RWPE2 (cell line): ENCODE results near the gene DUSP11.

Experiments
- ATAC-seq: fragments of 200-7000 bp; cut with Tn5 transposase; 3 replicates; pipeline ENCODE4 v1.9.1; 2021; ENCODE audit warnings: low read depth
- DNase-seq: peaks from one replicate; pipeline ENCODE4 v3.0.0-alpha.2; 2020; ENCODE audit warnings: low spot score
- H3K27ac ChIP-seq: fragments of 450-650 bp; 2 replicates; pipeline ENCODE4 v1.5.1; 2017; ENCODE audit warnings: mild to moderate bottlenecking; ENCODE audit not compliant: poor library complexity, severe bottlenecking
- H3K27me3 ChIP-seq: fragments of 250-450 bp; sonication (Bioruptor Pico); 2 replicates; pipeline ENCODE4 v1.5.1; 2021; ENCODE audit warnings: mild to moderate bottlenecking, moderate library complexity; ENCODE audit not compliant: insufficient read depth, poor library complexity, severe bottlenecking
- H3K36me3 ChIP-seq: fragments of 250-450 bp; sonication (Bioruptor Pico); 2 replicates; pipeline ENCODE4 v1.5.1; 2020; ENCODE audit warnings: low read depth, mild to moderate bottlenecking, moderate library complexity
- H3K4me1 ChIP-seq: fragments of 250-450 bp; sonication (Bioruptor Pico); 2 replicates; pipeline ENCODE4 v1.5.1; 2021; ENCODE audit warnings: mild to moderate bottlenecking, moderate library complexity; ENCODE audit not compliant: insufficient read depth, poor library complexity, severe bottlenecking
- H3K4me3 ChIP-seq: fragments of 250-450 bp; sonication (Bioruptor Pico); 2 replicates; pipeline ENCODE4 v1.5.1; 2021; ENCODE audit warnings: mild to moderate bottlenecking, moderate library complexity; ENCODE audit not compliant: severe bottlenecking
- H3K9me3 ChIP-seq: fragments of 250-450 bp; sonication (Bioruptor Pico); 2 replicates; pipeline ENCODE4 v1.5.1; 2021; ENCODE audit warnings: mild to moderate bottlenecking, moderate library complexity; ENCODE audit not compliant: severe bottlenecking
- TF ChIP-seq, protein P1 (sequence below): fragments of 450-650 bp; IDR thresholded peaks from one replicate; pipeline ENCODE4 v1.5.1; 2017; ENCODE audit warnings: mild to moderate bottlenecking, moderate library complexity; ENCODE audit not compliant: poor library complexity, severe bottlenecking

Gene DUSP11

GRCh38 chr2:73822276-73822675 is 42.4 kb upstream of the DUSP11 start:
- Histone ChIP-seq H3K4me3 (no peak overlapping the region), H3K4me1 (no peaks in the 10 kb centered on the region), H3K27ac (no peak overlapping the region), H3K27me3 (no peaks in the 10 kb centered on the region), H3K9me3 (no peaks in the 10 kb centered on the region), H3K36me3 (no peaks in the 10 kb centered on the region)
- no peak for DNase-seq
- ATAC-seq = no peak
- TF ChIP-seq, protein P1, sequence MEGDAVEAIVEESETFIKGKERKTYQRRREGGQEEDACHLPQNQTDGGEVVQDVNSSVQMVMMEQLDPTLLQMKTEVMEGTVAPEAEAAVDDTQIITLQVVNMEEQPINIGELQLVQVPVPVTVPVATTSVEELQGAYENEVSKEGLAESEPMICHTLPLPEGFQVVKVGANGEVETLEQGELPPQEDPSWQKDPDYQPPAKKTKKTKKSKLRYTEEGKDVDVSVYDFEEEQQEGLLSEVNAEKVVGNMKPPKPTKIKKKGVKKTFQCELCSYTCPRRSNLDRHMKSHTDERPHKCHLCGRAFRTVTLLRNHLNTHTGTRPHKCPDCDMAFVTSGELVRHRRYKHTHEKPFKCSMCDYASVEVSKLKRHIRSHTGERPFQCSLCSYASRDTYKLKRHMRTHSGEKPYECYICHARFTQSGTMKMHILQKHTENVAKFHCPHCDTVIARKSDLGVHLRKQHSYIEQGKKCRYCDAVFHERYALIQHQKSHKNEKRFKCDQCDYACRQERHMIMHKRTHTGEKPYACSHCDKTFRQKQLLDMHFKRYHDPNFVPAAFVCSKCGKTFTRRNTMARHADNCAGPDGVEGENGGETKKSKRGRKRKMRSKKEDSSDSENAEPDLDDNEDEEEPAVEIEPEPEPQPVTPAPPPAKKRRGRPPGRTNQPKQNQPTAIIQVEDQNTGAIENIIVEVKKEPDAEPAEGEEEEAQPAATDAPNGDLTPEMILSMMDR = no peak

DNA sequence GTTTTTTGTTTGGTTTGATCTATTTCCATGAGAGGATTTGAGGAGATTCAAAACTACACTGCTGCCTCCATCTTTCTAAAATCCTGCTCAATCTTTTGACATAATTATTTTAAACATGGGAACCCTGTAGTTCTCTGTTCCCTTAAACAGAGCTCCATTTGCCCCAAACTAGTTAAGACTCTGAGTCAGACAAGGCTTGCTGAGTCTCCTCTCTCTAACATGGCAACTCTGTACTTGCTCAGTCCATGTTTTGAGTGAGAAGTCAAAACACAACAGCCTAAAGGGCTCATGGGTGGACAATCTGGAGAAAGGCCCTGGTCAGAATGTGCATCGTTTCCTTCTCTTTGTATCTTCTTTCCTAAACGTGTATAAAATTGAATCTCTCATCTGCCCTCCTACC is 41.8 kb upstream of the DUSP11 start:
- H3K27me3 ChIP-seq = no peaks in the 10 kb centered on the region
- TF ChIP-seq, protein P1 = no peak
- ATAC-seq = no peak
- H3K4me1 ChIP-seq = no peaks in the 10 kb centered on the region
- H3K36me3 ChIP-seq = no peaks in the 10 kb centered on the region
- DNase-seq = no peak
- H3K4me3 ChIP-seq = no peak overlapping the region
- no peaks in the 10 kb centered on the region for H3K9me3 ChIP-seq
- H3K27ac ChIP-seq = no peak overlapping the region

DNA sequence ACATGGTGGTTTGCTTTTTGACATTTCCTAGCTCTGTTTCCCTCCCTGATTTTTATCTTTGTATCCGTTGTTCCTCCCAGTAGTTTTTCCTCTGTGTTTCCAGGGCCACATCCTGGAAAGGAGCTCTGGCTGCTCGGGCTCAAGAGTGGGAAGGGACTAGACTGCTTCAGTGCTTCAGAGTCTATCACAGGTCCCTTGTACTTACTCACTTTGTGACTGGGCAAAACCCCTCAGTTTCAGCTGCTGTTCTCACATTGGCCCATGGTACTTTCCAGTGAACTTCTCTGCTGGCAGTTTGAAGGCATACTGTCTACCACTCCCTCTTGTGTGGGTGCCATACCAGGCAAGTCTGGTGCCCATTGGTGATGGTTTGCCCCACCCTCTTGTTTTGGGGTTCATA is 41.3 kb upstream of the DUSP11 start:
- no peak overlapping the region for H3K4me3 ChIP-seq
- no peaks in the 10 kb centered on the region for H3K9me3 ChIP-seq
- DNase-seq (no peak), ATAC-seq (no peak)
- H3K4me1 ChIP-seq = no peaks in the 10 kb centered on the region
- H3K36me3 ChIP-seq = no peaks in the 10 kb centered on the region
- no peak overlapping the region for H3K27ac ChIP-seq
- TF ChIP-seq, protein P1 = no peak
- H3K27me3 ChIP-seq = no peaks in the 10 kb centered on the region

GRCh38 chr2:73818296-73818695 is 38.4 kb upstream of the DUSP11 start:
- Histone ChIP-seq H3K4me1 (no peaks in the 10 kb centered on the region), H3K4me3 (no peak overlapping the region), H3K27ac (no peak overlapping the region), H3K9me3 (no peaks in the 10 kb centered on the region), H3K36me3 (no peaks in the 10 kb centered on the region), H3K27me3 (no peaks in the 10 kb centered on the region)
- ATAC-seq = no peak
- TF ChIP-seq, protein P1 = no peak
- no peak for DNase-seq

DNA sequence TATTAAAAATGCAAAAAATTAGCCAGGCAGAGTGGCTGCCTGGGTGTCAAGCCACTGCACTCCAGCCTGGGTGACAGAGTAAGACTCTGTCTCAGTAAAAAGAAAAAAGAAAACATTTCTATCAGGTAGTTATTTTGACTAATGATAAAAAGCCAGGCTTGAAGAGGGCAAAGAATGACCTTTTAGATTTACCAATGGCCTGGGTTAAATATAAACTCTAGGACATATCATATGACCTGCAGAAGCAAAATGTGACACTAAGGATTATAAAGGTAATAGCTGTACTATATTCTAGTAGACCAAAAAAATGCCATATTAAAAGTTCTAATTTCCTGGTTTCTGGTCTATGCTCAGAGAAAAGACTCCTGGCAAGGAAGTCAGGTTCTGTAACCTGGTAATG is 32.7 kb upstream of the DUSP11 start:
- Histone ChIP-seq H3K4me3 (no peak overlapping the region), H3K36me3 (no peaks in the 10 kb centered on the region), H3K27ac (no peak overlapping the region), H3K4me1 (no peaks in the 10 kb centered on the region), H3K9me3 (no peaks in the 10 kb centered on the region), H3K27me3 (no peaks in the 10 kb centered on the region)
- no peak for DNase-seq
- TF ChIP-seq, protein P1 = no peak
- no peak for ATAC-seq
